Stimulated activated CD4-positive, alpha-beta T cell treated with anti-CD3 and anti-CD28 coated beads, Interleukin-4, amount 100 ng/mL, for 4 hours (primary cell): Measurements from ENCODE around the gene CROCC2.

Source experiments
- DNase-seq, 2 experiments: peaks; one replicate each; pipeline ENCODE4 v3.0.0-alpha.2; 2020

CROCC2 gene

GRCh38 chr2:241005569-241005968 is 99.4 kb downstream of the CROCC2 start:
- no peak for DNase-seq

GRCh38 chr2:241006412-241006811 is 100.3 kb downstream of the CROCC2 start:
- no peak for DNase-seq

GRCh38 chr2:241007111-241007510 is 101.0 kb downstream of the CROCC2 start:
- no peak for DNase-seq

- DNase-seq, result no peak
Measured at GRCh38 chr2:241007880-241008710, 102.0 kb downstream of the CROCC2 start.

- no peak for DNase-seq
Measured at GRCh38 chr2:241008711-241009121, 102.6 kb downstream of the CROCC2 start.

- DNase-seq, result no peak
Measured at GRCh38 chr2:241009191-241009590, 103.1 kb downstream of the CROCC2 start.

GRCh38 chr2:241009601-241010530 is 103.7 kb downstream of the CROCC2 start:
- DNase-seq, result no peak

GRCh38 chr2:241010531-241011295 is 104.6 kb downstream of the CROCC2 start:
- no peak for DNase-seq

GRCh38 chr2:241011296-241011600 is 105.1 kb downstream of the CROCC2 start:
- no peak for DNase-seq

GRCh38 chr2:241011751-241012510 is 105.8 kb downstream of the CROCC2 start:
- no peak for DNase-seq

- no peak for DNase-seq
Measured at GRCh38 chr2:241014224-241014623, 108.1 kb downstream of the CROCC2 start.

GRCh38 chr2:241014764-241015163 is 108.6 kb downstream of the CROCC2 start:
- no peak for DNase-seq

GRCh38 chr2:241015439-241015838 is 109.3 kb downstream of the CROCC2 start:
- DNase-seq, result no peak

- DNase-seq, result no peak
Measured at GRCh38 chr2:241017228-241017940, 111.2 kb downstream of the CROCC2 start.

- no peak for DNase-seq
Measured at GRCh38 chr2:241018051-241018891, 112.1 kb downstream of the CROCC2 start.

GRCh38 chr2:241019441-241020139 is 113.5 kb downstream of the CROCC2 start:
- no peak for DNase-seq

GRCh38 chr2:241020201-241020600 is 114.1 kb downstream of the CROCC2 start:
- no peak for DNase-seq

GRCh38 chr2:241020629-241021190 is 114.6 kb downstream of the CROCC2 start:
- no peak for DNase-seq

- DNase-seq, result no peak
Measured at GRCh38 chr2:241025639-241026038, 119.5 kb downstream of the CROCC2 start.
